PC-3 (cell line): Measurements from ENCODE around the gene JTB.

ENCODE experiments used
- EZH2 ChIP-seq: fragments of 300-600 bp; sonication (generic); IDR thresholded peaks from one replicate; pipeline ENCODE4 v1.6.1; 2017; ENCODE audit warnings: antibody characterized with exemption, mild to moderate bottlenecking, low read length; ENCODE audit not compliant: unreplicated experiment
- EZH2phosphoT487 ChIP-seq: fragments of 300-600 bp; sonication (generic); IDR thresholded peaks from 2 replicates; pipeline ENCODE4 v1.6.1; 2018; ENCODE audit warnings: mild to moderate bottlenecking, antibody characterized with exemption, low read length, borderline replicate concordance
- TF ChIP-seq, protein P1 (sequence below): fragments of 300-600 bp; sonication (generic); conservative IDR thresholded peaks from 2 replicates; pipeline ENCODE4 v1.5.1; 2017; ENCODE audit warnings: antibody characterized with exemption, low read depth, mild to moderate bottlenecking, low read length

DNA sequence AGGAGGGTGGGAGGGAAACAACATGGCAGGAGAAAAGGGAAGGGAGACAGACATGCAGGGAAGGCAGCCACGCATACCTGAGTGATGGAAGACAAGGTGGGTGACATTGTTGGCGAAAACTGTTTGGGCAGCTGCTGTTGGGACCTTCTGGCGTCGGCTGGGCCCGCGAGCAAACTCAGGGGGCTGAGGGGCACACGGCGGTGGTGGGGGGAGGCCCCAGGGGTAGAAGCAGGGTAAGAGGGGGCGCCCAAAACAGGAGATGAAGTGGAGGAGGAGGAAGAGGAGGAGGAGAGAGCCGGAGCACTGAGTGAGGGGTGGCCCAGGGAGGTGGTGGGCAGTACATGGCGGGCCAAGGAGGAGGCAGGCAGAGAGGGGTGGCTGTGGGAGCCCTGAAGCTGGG, 26.3 kb downstream of the JTB start:
- TF ChIP-seq EZH2 (no peak), EZH2phosphoT487 (no peak)
- TF ChIP-seq, protein P1, sequence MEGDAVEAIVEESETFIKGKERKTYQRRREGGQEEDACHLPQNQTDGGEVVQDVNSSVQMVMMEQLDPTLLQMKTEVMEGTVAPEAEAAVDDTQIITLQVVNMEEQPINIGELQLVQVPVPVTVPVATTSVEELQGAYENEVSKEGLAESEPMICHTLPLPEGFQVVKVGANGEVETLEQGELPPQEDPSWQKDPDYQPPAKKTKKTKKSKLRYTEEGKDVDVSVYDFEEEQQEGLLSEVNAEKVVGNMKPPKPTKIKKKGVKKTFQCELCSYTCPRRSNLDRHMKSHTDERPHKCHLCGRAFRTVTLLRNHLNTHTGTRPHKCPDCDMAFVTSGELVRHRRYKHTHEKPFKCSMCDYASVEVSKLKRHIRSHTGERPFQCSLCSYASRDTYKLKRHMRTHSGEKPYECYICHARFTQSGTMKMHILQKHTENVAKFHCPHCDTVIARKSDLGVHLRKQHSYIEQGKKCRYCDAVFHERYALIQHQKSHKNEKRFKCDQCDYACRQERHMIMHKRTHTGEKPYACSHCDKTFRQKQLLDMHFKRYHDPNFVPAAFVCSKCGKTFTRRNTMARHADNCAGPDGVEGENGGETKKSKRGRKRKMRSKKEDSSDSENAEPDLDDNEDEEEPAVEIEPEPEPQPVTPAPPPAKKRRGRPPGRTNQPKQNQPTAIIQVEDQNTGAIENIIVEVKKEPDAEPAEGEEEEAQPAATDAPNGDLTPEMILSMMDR = no peak
